ENCODE results near the gene BRPF1.
A peak's percentile ranks its signal among the peaks of the same experiment; 100 is the strongest.
"Not testable (repeated sequence)": the region's sequence is repeated elsewhere in the genome, so short reads cannot be mapped to it uniquely, and the experiment has no call there.

Gene BRPF1

DNA sequence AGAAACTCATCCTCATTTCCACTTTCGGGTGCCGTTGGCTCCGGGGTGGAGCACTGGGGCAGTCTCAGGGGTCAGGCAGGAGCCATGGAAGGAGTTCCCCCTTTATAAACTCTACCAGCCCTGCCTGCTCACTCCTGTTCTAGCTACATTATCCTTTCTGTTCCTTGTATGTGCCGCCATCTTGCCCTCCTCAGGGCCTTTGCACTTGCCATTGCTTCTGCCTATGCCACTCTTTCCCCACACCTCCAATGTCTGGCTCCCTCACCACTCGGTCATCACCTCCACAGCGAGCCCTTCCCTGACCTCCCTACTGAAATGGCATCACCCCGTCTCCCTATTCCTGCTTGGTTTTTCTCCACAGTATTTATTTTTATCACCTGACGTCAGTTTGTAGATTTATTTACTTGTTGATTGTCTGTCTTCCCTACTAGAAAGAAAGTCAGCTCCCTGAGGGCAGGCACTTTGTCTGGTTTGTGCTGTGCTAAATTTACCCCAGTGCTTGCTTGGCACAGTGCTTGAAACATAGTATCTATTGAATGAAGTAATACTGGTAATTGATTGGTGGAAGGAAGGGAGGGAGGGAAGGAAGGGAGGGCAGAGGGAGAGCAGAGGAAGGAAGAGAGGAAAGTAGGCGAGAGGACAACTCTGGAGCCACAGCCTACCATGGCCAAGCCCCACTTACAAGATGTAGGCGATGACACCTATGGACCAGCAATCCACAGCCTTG, 29.4 kb downstream of the BRPF1 start:
- no peak for TF ChIP-seq ZNF274 (IDR thresholded peaks at IDR 0.05; ENCODE audit: low read depth, low read length)
- H3K4me3 ChIP-seq (ENCODE audit: low read length), result no peak overlapping the region

DNA sequence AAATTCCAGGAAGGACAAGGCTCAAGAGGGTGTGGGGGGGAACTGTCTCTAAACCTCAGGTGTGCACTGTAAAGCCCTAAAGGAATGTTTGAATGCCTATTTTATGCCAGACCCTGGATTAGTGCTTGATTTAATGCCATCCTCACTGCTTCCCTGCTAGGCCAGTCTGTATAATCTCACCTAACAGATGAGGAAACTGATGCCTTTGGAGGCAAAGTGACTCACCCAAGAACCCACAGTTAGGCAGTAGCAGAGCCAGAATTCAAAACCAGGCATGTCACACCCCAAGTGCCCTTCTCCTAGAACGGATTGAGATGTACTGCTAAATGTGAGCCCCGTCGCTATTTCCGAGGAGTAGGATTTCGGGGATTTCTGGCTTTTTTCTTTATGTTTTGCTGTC, 30.4 kb downstream of the BRPF1 start:
- no peak overlapping the region for H3K4me3 ChIP-seq (ENCODE audit: low read length)
- no peak for TF ChIP-seq ZNF274 (IDR thresholded peaks at IDR 0.05; ENCODE audit: low read depth, low read length)

DNA sequence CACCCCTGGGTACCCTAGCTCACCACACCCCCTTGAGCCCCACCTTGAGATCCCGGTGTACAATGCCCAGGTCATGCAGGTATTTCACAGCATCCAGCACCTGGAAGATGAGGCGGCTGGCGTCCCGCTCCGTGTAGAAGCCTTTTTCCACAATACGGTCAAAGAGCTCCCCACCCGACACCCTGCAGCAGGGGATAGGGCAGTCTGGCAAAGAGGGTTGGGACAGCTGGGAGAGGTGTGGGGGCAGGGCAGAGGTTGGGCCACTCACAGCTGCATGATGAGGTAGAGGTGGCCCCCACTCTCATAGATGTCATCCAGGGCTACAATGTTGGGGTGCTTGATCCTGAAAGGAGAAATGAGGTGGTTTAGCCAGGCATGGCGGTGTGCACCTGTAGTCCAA, 31.3 kb downstream of the BRPF1 start:
- no peak for TF ChIP-seq ZNF274 (IDR thresholded peaks at IDR 0.05; ENCODE audit: low read depth, low read length)
- no peak overlapping the region for H3K4me3 ChIP-seq (ENCODE audit: low read length)

DNA sequence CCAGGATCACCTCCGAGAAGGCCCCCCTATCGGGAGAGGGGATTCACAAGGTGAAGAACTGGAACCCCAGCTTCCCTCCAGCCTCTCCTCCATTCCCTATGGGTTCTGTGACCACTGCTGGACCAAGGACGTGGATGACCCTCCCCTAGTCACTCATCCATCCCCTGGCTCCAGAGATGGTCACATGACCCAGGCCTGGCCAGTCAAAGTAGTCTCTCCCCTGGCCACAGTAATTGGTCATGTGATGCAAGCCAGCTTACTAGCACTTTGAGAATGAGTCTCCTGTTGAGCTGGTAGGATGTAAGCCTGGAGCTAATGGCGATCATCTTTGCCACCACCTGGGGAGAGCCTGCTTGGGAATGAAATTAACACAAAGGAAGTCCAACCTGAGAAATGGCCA, 34.3 kb downstream of the BRPF1 start:
- no peak overlapping the region for H3K4me3 ChIP-seq (ENCODE audit: low read length)
- TF ChIP-seq ZNF274 (IDR thresholded peaks at IDR 0.05; ENCODE audit: low read depth, low read length), result no peak

DNA sequence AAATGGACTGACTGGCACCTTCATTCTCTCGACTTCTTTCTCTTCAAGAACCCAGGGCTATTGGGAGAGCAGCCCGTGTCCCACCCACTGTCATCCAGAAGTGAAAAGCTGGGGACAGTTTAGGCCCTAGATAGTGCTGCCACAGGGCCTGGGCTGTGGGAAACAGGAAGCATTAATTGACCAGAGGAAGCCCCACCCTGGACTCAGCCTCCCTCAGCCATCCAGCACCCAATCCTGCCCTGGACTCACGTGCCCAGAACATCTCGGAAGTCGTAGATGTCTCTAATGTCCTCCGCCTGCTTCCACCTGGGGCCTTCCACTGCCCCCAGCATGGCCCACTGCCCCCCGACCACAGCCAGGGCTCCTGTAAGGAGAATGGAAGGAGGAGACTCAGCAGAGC, 35.9 kb downstream of the BRPF1 start:
- TF ChIP-seq ZNF274 (IDR thresholded peaks at IDR 0.05; ENCODE audit: low read depth, low read length), result no peak
- H3K4me3 ChIP-seq (ENCODE audit: low read length), result no peak overlapping the region

DNA sequence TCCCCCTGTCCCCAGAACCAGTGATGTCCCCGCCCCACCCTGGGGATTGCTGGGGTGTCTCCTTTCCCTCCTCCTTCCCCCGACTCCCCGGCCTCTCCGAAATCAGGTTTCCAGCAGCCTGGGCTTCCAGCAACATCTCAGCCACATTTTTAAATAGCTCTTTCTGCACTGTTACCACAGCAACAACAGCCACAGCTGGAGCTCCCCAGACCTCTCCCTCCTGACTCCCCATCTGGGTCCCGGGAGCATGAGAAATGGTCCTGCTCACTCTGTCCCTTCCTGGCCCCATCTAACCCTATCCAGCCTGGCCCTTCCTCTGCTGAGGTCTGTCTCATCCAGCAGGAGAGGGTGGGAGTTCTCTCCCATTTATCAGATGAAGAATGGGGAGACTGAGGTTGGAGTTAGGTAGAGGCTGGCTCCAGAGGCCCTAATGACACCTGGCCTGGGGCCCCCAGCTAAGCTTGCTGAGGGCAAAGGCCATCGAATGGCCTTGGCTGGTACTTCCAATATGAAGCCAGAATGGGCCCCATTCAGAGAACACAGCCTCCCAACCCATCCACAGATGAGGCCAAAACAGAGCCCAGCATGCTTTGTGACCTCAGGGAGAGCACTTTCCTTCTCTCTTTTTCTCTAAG, 36.7 kb downstream of the BRPF1 start:
- no peak for TF ChIP-seq ZNF274 (IDR thresholded peaks at IDR 0.05; ENCODE audit: low read depth, low read length)
- no peak overlapping the region for H3K4me3 ChIP-seq (ENCODE audit: low read length)

DNA sequence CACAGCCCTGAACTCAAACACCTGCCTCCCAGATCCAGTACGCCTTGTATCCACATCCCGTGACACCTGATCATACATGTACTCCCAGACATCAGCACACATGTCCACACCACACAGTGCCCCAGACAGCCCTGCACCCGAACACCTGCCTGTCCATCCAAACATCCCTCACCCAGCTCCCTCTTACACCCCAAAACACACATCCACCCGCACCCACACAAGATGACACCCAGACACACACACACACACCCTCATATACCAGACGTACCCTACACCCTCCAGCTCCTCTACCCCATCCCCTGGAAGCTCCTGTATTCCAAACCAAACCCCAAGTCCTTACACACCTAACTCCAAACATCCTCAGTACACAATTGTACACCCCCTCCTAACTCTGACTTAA, 37.5 kb downstream of the BRPF1 start:
- H3K4me3 ChIP-seq (ENCODE audit: low read length), result no peak overlapping the region

DNA sequence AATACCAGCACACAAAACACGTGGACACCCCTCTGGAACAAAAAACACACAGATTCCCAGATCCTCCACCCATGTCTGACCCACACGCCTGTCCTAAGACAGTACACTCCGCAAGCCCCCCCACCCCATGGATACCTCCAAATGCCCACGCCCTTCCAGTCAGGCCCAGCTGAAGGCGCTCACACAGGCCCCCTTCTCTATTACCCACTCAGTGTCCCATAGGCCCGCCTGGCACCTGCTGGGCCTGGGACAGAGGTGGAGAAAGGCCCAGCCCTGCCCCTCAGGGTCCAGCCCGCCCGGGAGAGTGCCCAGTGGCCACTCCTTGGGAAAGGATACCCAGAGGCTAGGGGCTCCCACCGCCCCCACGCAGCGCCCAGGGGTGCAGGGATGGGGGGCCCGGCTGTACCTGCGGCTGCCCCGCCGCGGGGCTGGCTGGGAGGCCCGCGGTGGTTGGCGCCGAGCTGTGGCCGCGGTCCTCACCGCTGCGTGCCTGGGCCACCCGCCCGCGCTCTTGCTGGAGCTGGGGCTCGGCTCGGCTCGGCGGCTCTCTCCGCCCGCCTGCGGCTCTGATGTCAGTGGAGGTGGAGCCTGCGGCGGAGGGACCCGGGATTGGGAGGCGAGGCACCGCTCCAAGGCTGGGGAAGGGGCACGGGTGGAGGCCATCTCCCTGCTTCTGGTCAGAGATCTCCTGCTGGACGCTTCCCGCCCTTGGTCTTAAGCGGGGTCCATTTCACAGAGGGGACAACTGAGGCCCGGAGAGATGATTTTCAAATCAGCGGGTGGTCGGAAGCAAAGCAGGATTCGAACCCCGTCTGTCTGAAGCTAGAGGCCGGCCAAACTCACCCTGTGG, 38.1 kb downstream of the BRPF1 start, which contains the start of gene CAMK1:
Gene CAMK1 (minus strand): TSS at position 522 of the 850 bp plus-strand sequence. CDS start 2,198 bp downstream, outside the sequence.
- H3K4me3 ChIP-seq (ENCODE audit: low read length), result peak within 1 kb of the TSS; percentile 2; the same call in 1 of the 2 replicates
- TF ChIP-seq ZNF274 (IDR thresholded peaks at IDR 0.05; ENCODE audit: low read depth, low read length), result no peak

More for the DNA sequence above, 37.5 kb downstream of the BRPF1 start:
- TF ChIP-seq ZNF274 (IDR thresholded peaks at IDR 0.05; ENCODE audit: low read depth, low read length), result no peak

DNA sequence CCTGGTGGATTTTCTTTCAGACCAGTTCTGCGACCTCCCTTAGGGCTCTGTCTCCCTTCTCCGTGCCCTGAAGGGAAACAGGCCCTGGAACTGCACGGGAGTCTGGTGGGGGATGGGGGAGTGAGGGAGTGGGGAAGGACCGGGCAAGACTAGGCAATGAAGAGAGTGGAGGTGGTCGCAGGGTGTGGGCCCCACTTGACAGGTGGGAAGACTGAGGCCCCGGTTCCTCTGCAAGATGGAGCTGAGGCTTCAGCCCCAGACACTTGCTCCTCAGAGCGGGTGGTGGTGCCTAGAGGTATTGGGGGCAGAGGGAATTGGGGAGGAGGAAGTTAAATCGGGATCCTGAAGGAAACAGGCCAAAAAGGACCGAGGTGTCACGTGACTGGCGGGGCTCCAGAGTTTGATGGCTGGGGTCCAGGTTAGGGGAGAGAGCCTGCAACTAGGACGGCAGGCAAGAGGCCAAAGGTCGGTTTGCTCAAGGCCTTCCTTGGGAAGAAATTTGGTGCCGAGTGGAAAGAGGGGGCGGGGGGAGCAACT, 38.8 kb downstream of the BRPF1 start:
- no peak for TF ChIP-seq ZNF274 (IDR thresholded peaks at IDR 0.05; ENCODE audit: low read depth, low read length)
- no peak overlapping the region for H3K4me3 ChIP-seq (ENCODE audit: low read length)

DNA sequence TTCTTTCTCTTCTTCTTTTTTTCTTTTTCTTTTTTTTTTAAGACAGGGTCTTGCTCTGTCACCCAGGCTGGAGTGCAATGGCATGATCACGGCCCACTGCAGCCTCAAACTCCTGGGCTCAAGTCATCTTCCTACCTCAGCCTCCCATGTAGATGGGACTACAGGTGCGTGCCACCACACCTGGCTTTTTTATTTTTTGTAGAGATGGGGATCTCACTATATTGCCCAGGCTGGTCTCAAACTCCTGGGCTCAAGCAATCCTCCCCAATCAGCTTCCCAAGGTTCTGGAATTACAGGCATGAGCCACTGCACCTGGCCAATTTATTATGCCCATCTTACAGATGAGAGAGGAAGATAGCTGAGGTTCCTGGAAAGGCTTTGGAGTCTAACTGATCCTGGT, 39.5 kb downstream of the BRPF1 start:
- H3K4me3 ChIP-seq (ENCODE audit: low read length), result not testable (repeated sequence)

DNA sequence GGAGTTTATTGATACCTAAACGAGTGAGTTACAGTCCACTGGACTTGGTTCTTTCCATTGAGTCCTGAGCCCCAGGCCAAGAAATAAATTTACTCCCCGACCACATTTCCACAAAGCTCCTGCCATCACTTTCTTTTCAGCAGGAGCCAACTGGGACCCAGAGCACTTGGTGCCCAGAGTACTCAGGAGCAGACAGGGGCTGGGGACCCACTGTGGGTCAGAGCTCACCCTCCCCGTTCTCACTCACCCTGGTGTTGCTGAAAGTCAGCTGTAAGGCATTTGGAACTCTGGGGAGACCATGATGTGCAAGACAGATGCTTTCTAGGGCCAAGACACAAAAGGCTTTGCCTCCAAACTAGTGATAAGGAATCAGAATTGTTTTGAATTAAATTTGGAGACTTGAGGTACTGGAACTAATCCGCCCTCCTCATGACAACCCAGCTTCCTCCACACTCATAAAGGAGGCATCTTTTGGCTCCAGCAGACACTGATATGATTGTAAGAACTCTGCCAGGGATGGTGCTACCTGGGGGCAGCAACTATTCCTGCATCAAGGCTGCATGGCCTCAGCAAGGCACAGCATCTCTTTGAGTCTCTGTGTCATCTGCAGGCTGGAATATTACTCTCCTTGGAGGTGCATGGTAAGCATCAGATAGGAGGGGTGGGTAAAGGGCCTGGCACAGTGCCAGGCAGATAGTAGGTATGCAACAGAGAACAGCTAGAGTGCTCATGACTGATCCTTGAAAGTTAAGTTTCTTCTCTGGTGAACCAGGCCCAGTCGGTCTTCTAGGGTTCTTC, 45.6 kb downstream of the BRPF1 start:
- TF ChIP-seq ZNF274 (IDR thresholded peaks at IDR 0.05; ENCODE audit: low read depth, low read length), result no peak
- H3K4me3 ChIP-seq (ENCODE audit: low read length), result no peak overlapping the region

DNA sequence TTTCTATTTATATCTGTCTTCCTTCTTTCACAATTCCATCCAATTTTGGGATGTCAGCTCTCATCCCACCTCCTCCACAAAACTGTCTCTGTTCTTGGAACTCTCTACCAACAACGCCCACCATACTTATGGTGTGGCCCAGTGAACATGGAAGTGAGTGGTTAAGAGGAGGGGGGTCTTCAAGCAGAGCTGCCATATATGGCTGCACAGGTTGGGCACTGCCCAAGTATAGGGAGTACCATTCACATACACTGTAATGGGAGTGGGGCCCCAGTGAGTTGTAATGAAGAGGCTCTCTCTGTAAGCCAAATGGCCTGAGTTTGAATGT, 46.1 kb downstream of the BRPF1 start:
- H3K4me3 ChIP-seq (ENCODE audit: low read length), result no peak overlapping the region
- TF ChIP-seq ZNF274 (IDR thresholded peaks at IDR 0.05; ENCODE audit: low read depth, low read length), result no peak

DNA sequence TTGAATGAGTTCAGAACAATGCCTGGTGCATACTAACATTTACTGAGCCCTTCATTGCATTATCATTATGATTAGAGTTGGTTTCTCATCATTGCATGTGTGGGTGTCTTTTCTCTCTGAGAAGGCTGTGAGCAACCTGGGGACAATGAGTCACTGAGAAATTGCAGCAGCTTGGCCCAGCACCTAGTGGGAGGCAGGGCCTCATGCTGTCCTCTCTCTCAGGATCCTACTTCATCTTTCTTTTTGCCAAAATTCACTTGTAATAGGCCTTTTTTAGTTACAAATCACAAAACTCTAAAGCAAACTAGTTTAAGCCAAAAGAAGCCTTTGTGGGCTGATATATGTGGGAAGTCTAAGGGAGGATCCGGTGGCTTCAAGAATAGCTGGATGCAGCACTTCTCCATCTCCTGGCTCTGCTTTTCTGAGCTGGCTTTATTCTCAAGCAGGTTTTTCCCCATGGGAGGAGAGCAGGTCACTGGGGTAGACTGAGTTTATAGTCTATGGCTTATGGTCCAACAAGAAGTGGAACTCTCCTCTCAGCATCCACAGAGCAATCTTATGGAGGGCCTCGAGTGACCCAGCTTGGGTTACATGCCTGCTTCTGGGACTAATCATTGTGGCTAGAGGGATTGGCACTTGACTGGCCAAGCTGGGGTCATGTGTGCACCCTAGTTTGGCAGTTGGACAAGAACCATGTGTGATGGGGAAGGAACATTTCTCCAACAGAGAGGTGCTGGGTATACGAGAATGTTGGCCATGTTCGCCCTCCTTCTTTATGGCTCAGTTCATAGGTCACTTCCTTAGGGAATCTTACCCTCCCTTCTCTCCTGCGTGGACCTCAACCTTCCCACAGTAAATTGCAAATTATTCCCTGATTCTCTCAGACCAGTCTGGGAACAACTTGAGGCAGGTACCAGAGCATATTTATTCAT, 46.9 kb downstream of the BRPF1 start:
- no peak overlapping the region for H3K4me3 ChIP-seq (ENCODE audit: low read length)
- no peak for TF ChIP-seq ZNF274 (IDR thresholded peaks at IDR 0.05; ENCODE audit: low read depth, low read length)
